ENCODE measurements around the gene SCYGR7. TPM values are rescaled to one million over a fixed set of nuclear protein-coding genes. Genes with fewer than 3 reads are reported as not detected.

The SCYGR7 gene
- total RNA-seq (not detected in 2 replicates), polyA plus RNA-seq (not detected in 2 replicates)

DNA sequence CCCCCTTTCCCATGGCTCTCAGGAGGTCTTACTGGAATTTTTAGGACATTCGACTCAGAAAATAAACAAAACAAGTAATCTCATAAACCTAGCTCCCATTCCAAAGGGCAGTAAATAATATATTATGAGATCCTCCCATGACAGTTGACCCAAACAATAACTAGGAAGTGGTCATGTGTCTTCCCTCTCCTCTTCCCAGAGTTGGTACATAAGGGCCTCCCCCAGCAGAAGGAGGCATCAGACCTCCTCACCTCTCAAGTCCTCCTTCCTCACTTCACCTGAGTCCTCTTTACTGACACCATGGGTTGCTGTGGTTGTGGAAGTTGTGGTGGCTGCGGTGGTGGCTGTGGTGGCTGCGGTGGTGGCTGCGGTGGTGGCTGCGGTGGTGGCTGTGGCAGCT is at the start of gene SCYGR7:
TSS of gene SCYGR7 (plus strand) at position 301 of the 400 bp plus-strand sequence. CDS start at position 301, 0 bp downstream.
- Histone ChIP-seq H3K27ac (no peak within 1 kb of the TSS), H3K9me3 (ENCODE audit: low read depth) (no peaks in the 10 kb centered on the region), H3K36me3 (no peaks in the 10 kb centered on the region), H3K4me3 (no peak within 1 kb of the TSS), H3K27me3 (no peaks in the 10 kb centered on the region), H3K4me1 (ENCODE audit: low read depth) (no peaks in the 10 kb centered on the region)
- DNase-seq (ENCODE audit: low read depth in 1 of 2, low spot score in 1 of 2): no peak
- TF ChIP-seq CTCF (IDR thresholded peaks at IDR 0.05; ENCODE audit: low read depth, low read length): no peak

- no peaks in the 10 kb centered on the region for H3K9me3 ChIP-seq (ENCODE audit: low read depth)
- H3K36me3 ChIP-seq: no peaks in the 10 kb centered on the region
- no peak overlapping the region for H3K27ac ChIP-seq
- H3K4me3 ChIP-seq: no peak overlapping the region
- DNase-seq (ENCODE audit: low read depth in 1 of 2, low spot score in 1 of 2): no peak
- no peaks in the 10 kb centered on the region for H3K4me1 ChIP-seq (ENCODE audit: low read depth)
- no peak for TF ChIP-seq CTCF (IDR thresholded peaks at IDR 0.05; ENCODE audit: low read depth, low read length)
- no peaks in the 10 kb centered on the region for H3K27me3 ChIP-seq
Observed at GRCh38 chr2:227684258-227684657, 43.9 kb upstream of the SCYGR7 start.

- H3K27ac ChIP-seq: no peak overlapping the region
- no peaks in the 10 kb centered on the region for H3K9me3 ChIP-seq (ENCODE audit: low read depth)
- peak in 1 of 2 donors; percentile 46 for DNase-seq (ENCODE audit: low read depth in 1 of 2, low spot score in 1 of 2)
- H3K4me1 ChIP-seq (ENCODE audit: low read depth): no peaks in the 10 kb centered on the region
- no peak overlapping the region for H3K4me3 ChIP-seq
- no peak for TF ChIP-seq CTCF (IDR thresholded peaks at IDR 0.05; ENCODE audit: low read depth, low read length)
- H3K27me3 ChIP-seq: no peaks in the 10 kb centered on the region
- H3K36me3 ChIP-seq: no peaks in the 10 kb centered on the region
Observed at GRCh38 chr2:227687189-227687588, 40.9 kb upstream of the SCYGR7 start.

DNA sequence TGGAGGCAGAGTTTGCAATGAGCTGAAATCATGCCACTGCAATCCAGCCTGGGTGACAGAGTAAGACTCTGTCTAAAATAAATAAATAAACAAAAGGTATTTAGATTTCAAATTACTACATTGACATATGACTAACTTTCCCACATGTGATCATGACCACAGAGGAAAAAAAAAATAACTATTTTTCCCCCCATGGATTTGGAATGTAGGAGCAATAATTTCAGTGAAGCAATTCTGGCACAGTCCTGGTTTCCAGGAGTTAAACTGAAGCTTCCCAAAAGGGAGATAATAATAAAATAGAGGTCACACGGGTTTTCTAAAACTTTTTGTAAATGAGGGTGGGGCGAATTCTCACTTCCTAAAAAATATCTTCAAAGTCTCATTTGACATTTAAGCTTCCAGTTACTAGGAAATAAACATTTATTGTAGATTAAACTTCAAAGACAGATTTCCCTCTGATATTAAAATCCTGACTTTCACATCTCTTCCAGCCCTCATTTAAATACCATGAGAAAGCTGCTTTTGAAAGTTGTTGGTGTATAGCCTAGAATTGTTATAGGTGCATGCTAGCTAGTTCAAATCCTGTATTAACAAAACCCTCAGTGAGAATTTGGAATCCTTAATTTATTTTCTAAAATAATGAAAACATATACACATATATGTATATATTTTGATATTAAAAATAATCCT is 31.0 kb upstream of the SCYGR7 start:
- H3K27me3 ChIP-seq: no peaks in the 10 kb centered on the region
- no peaks in the 10 kb centered on the region for H3K9me3 ChIP-seq (ENCODE audit: low read depth)
- H3K4me3 ChIP-seq: no peak overlapping the region
- no peaks in the 10 kb centered on the region for H3K36me3 ChIP-seq
- H3K27ac ChIP-seq: no peak overlapping the region
- peak in 1 of 2 donors; percentile 25 for DNase-seq (ENCODE audit: low read depth in 1 of 2, low spot score in 1 of 2)
- no peak for TF ChIP-seq CTCF (IDR thresholded peaks at IDR 0.05; ENCODE audit: low read depth, low read length)
- no peaks in the 10 kb centered on the region for H3K4me1 ChIP-seq (ENCODE audit: low read depth)

- no peak for DNase-seq (ENCODE audit: low read depth in 1 of 2, low spot score in 1 of 2)
- H3K27me3 ChIP-seq: no peaks in the 10 kb centered on the region
- H3K9me3 ChIP-seq (ENCODE audit: low read depth): no peaks in the 10 kb centered on the region
- H3K27ac ChIP-seq: no peak overlapping the region
- no peak overlapping the region for H3K4me3 ChIP-seq
- no peak for TF ChIP-seq CTCF (IDR thresholded peaks at IDR 0.05; ENCODE audit: low read depth, low read length)
- no peaks in the 10 kb centered on the region for H3K36me3 ChIP-seq
- H3K4me1 ChIP-seq (ENCODE audit: low read depth): no peaks in the 10 kb centered on the region
Observed at GRCh38 chr2:227701556-227701955, 26.6 kb upstream of the SCYGR7 start.
